Activated CD8-positive, alpha-beta T cell treated with anti-CD3 and anti-CD28 coated beads for 36 hours (primary cell): ENCODE measurements around the gene SPATA16. TPM values are rescaled to one million over a fixed set of nuclear protein-coding genes. Genes with fewer than 3 reads are reported as not detected.

Experiments
- ATAC-seq: fragments of 200-7000 bp; cut with Tn5 transposase; one replicate; pipeline ENCODE4 v1.10.0; 2021; ENCODE audit warnings: mild to moderate bottlenecking, moderate library complexity
- CTCF ChIA-PET: fragments of 350-600 bp; sonication (Branson Sonifier 250); formaldehyde crosslinking; loops from one replicate; lab custom pipeline; 2021; ENCODE audit warnings: antibody characterized with exemption; lab: Charles Lee
- POLR2A ChIA-PET: fragments of 350-600 bp; sonication (Branson Sonifier 250); formaldehyde crosslinking; loops from one replicate; lab custom pipeline; 2021; ENCODE audit warnings: antibody characterized with exemption; lab: Charles Lee
- DNase-seq: peaks from one replicate; pipeline ENCODE4 v3.0.0-alpha.2; 2020
- H3K27ac Mint-ChIP-seq: one replicate; pipeline ENCODE4 v1.8.0; 2021; ENCODE audit warnings: mild to moderate bottlenecking, mixed read lengths
- H3K27me3 Mint-ChIP-seq: one replicate; pipeline ENCODE4 v1.8.0; 2021; ENCODE audit warnings: mixed read lengths
- H3K36me3 Mint-ChIP-seq: one replicate; pipeline ENCODE4 v1.8.0; 2021; ENCODE audit warnings: low read depth, mixed read lengths
- H3K4me1 Mint-ChIP-seq: one replicate; pipeline ENCODE4 v1.8.0; 2021; ENCODE audit warnings: low read depth, mixed read lengths
- H3K4me3 Mint-ChIP-seq: one replicate; pipeline ENCODE4 v1.8.0; 2021; ENCODE audit warnings: mild to moderate bottlenecking, moderate library complexity, mixed read lengths
- H3K9me3 Mint-ChIP-seq: one replicate; pipeline ENCODE4 v1.8.0; 2021; ENCODE audit warnings: mixed read lengths
- CTCF ChIP-seq: fragments of 200-600 bp; IDR thresholded peaks from one replicate; pipeline ENCODE4 v1.8.0; 2022; ENCODE audit warnings: antibody characterized with exemption, mild to moderate bottlenecking
- intact Hi-C: fragments of 100-400 bp; cut with micrococcal nuclease; formaldehyde crosslinking; loops from one replicate; pipeline ENCODE4 v1.10.0; 2022
- total RNA-seq, 2 experiments: library from RNA; stranded (reverse); gene quantifications; one replicate each; pipeline ENCODE4 v1.2.3, GENCODE V29; 2021

SPATA16 gene
- total RNA-seq, 2 experiments from 2014 or later, result not detected

- no peak for DNase-seq
These were observed 75.5 kb downstream of the SPATA16 start for GRCh38 chr3:173065543-173065981.

GRCh38 chr3:173064631-173065030 lies 76.4 kb downstream of the SPATA16 start:
- DNase-seq (no peak), ATAC-seq (no peak)
- Mint-ChIP-seq H3K9me3 (peaks cover 4% of the 10 kb centered on the region), H3K27me3 (no peaks in the 10 kb centered on the region), H3K36me3 (no peaks in the 10 kb centered on the region), H3K27ac (no peak overlapping the region), H3K4me1 (no peaks in the 10 kb centered on the region), H3K4me3 (no peak overlapping the region)
- TF ChIP-seq CTCF, result no peak
- POLR2A ChIA-PET, result no interaction called here
- CTCF ChIA-PET, result no interaction called here
- intact Hi-C loops, result no loop called here

More at GRCh38 chr3:173065543-173065981, 75.5 kb downstream of the SPATA16 start:
- intact Hi-C loops, result no loop called here
- ATAC-seq, result no peak
- Mint-ChIP-seq H3K27ac (no peak overlapping the region), H3K9me3 (peaks cover 4% of the 10 kb centered on the region), H3K27me3 (no peaks in the 10 kb centered on the region), H3K4me1 (no peaks in the 10 kb centered on the region), H3K36me3 (no peaks in the 10 kb centered on the region), H3K4me3 (no peak overlapping the region)
- TF ChIP-seq CTCF, result no peak
- CTCF ChIA-PET, result no interaction called here
- POLR2A ChIA-PET, result no interaction called here

GRCh38 chr3:173058229-173058628 lies 82.8 kb downstream of the SPATA16 start:
- no peak overlapping the region for H3K4me3 Mint-ChIP-seq
- H3K36me3 Mint-ChIP-seq, result no peaks in the 10 kb centered on the region

GRCh38 chr3:173055228-173055933 lies 85.7 kb downstream of the SPATA16 start:
- H3K36me3 Mint-ChIP-seq, result no peaks in the 10 kb centered on the region
- ATAC-seq (no peak), DNase-seq (no peak)
- no peak overlapping the region for H3K4me3 Mint-ChIP-seq
- intact Hi-C loops, result no loop called here
- POLR2A ChIA-PET, result no interaction called here
- no peak overlapping the region for H3K27ac Mint-ChIP-seq
- no peaks in the 10 kb centered on the region for H3K27me3 Mint-ChIP-seq
- CTCF ChIA-PET, result no interaction called here
- H3K4me1 Mint-ChIP-seq, result no peaks in the 10 kb centered on the region
- H3K9me3 Mint-ChIP-seq, result no peaks in the 10 kb centered on the region
- no peak for TF ChIP-seq CTCF

More at GRCh38 chr3:173058229-173058628, 82.8 kb downstream of the SPATA16 start:
- Mint-ChIP-seq H3K27me3 (no peaks in the 10 kb centered on the region), H3K4me1 (no peaks in the 10 kb centered on the region), H3K27ac (no peak overlapping the region), H3K9me3 (no peaks in the 10 kb centered on the region)
- POLR2A ChIA-PET, result no interaction called here
- DNase-seq, result no peak
- intact Hi-C loops, result no loop called here
- TF ChIP-seq CTCF, result no peak
- CTCF ChIA-PET, result no interaction called here
- ATAC-seq, result no peak

- Mint-ChIP-seq H3K4me3 (no peak overlapping the region), H3K36me3 (no peaks in the 10 kb centered on the region), H3K27me3 (no peaks in the 10 kb centered on the region), H3K9me3 (no peaks in the 10 kb centered on the region), H3K4me1 (no peaks in the 10 kb centered on the region), H3K27ac (no peak overlapping the region)
- ChIA-PET CTCF (no interaction called here), POLR2A (no interaction called here)
- intact Hi-C loops, result no loop called here
- DNase-seq, result no peak
- no peak for TF ChIP-seq CTCF
- ATAC-seq, result no peak
These were observed 91.7 kb downstream of the SPATA16 start for GRCh38 chr3:173049360-173049759.
